ENCODE measurements around the gene NRG3.

- TF ChIP-seq SIN3A (IDR thresholded peaks at IDR 0.05; ENCODE audit: borderline replicate concordance, insufficient read depth, low read depth, low read length) (no peak), TCF7L2 (IDR thresholded peaks at IDR 0.05; ENCODE audit: low read depth, low read length) (no peak), POLR2AphosphoS5 (IDR thresholded peaks at IDR 0.05; ENCODE audit: low read depth, low read length) (no peak)
- TF ChIP-seq, protein P1, sequence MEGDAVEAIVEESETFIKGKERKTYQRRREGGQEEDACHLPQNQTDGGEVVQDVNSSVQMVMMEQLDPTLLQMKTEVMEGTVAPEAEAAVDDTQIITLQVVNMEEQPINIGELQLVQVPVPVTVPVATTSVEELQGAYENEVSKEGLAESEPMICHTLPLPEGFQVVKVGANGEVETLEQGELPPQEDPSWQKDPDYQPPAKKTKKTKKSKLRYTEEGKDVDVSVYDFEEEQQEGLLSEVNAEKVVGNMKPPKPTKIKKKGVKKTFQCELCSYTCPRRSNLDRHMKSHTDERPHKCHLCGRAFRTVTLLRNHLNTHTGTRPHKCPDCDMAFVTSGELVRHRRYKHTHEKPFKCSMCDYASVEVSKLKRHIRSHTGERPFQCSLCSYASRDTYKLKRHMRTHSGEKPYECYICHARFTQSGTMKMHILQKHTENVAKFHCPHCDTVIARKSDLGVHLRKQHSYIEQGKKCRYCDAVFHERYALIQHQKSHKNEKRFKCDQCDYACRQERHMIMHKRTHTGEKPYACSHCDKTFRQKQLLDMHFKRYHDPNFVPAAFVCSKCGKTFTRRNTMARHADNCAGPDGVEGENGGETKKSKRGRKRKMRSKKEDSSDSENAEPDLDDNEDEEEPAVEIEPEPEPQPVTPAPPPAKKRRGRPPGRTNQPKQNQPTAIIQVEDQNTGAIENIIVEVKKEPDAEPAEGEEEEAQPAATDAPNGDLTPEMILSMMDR (IDR thresholded peaks at IDR 0.05): no peak
- TF ChIP-seq, protein P2, sequence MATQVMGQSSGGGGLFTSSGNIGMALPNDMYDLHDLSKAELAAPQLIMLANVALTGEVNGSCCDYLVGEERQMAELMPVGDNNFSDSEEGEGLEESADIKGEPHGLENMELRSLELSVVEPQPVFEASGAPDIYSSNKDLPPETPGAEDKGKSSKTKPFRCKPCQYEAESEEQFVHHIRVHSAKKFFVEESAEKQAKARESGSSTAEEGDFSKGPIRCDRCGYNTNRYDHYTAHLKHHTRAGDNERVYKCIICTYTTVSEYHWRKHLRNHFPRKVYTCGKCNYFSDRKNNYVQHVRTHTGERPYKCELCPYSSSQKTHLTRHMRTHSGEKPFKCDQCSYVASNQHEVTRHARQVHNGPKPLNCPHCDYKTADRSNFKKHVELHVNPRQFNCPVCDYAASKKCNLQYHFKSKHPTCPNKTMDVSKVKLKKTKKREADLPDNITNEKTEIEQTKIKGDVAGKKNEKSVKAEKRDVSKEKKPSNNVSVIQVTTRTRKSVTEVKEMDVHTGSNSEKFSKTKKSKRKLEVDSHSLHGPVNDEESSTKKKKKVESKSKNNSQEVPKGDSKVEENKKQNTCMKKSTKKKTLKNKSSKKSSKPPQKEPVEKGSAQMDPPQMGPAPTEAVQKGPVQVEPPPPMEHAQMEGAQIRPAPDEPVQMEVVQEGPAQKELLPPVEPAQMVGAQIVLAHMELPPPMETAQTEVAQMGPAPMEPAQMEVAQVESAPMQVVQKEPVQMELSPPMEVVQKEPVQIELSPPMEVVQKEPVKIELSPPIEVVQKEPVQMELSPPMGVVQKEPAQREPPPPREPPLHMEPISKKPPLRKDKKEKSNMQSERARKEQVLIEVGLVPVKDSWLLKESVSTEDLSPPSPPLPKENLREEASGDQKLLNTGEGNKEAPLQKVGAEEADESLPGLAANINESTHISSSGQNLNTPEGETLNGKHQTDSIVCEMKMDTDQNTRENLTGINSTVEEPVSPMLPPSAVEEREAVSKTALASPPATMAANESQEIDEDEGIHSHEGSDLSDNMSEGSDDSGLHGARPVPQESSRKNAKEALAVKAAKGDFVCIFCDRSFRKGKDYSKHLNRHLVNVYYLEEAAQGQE (IDR thresholded peaks at IDR 0.05; ENCODE audit: insufficient read depth in 1 of 2, low read depth in 2 of 2, low read length in 1 of 2): no peak
Measured at GRCh38 chr10:82691211-82691610, 816.2 kb downstream of the NRG3 start.

Measured in Panc1 (cell line).